SK-N-MC (cell line): ENCODE measurements around the gene PCIF1.

Experiments used
- EZH2 ChIP-seq: fragments of 200-600 bp; sonication (generic); IDR thresholded peaks from one replicate; pipeline ENCODE4 v1.6.1; 2017; ENCODE audit warnings: antibody characterized with exemption
- FOXP2 ChIP-seq: optimal IDR thresholded peaks from 2 replicates; pipeline ENCODE3; 2011; ENCODE audit warnings: mild to moderate bottlenecking, moderate library complexity; ENCODE audit not compliant: insufficient read depth; ENCODE audit errors: extremely low read length, control extremely low read depth
- POLR2AphosphoS5 ChIP-seq: IDR thresholded peaks from 2 replicates; pipeline ENCODE4 v1.6.1; 2012; ENCODE audit warnings: mild to moderate bottlenecking, low read depth, low read length, borderline replicate concordance

DNA sequence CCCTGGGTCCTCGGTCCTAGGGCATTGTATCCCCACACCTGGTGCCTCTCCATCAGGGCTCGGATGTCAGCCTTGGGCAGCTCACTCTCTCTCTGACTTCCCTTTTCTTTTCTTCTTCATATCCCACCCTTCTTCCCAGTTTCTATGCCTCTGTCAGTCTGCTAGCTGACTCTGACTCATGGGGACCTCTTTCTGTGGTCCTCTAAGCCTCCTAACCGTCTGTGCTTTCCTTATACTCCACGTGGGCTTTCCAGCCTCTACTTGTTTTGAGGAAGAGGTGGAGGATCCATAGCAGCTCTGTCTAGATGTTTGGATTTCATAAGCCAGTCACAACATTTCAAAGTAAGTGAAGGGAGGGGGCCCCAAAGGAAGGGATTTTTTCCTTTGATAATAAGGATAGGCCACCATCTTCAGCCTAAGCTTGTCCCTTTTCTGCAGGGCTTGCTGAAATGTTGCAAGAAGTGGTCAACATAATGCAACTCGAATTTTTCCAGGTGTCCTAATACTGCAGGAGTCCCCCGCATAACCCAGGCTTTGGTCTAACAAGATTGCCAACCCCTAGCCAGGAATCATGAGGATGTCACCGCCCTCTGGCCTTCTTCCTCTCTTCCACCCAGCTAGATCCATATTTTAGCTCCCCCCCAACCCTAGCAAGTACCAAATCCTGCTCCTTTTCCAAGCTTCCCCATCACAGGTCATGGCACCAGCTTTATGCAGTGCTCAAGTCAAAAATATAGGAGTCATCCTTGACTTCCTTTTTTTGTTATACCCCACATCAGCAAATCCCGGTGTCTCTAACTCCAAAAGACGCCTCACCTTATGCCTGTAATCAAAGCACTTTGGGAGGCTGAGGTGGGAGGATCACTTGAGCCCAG lies 13.8 kb upstream of the PCIF1 start:
- TF ChIP-seq POLR2AphosphoS5 (no peak), EZH2 (no peak), FOXP2 (no peak)
